ENCODE data around the gene COPG2.

DNA sequence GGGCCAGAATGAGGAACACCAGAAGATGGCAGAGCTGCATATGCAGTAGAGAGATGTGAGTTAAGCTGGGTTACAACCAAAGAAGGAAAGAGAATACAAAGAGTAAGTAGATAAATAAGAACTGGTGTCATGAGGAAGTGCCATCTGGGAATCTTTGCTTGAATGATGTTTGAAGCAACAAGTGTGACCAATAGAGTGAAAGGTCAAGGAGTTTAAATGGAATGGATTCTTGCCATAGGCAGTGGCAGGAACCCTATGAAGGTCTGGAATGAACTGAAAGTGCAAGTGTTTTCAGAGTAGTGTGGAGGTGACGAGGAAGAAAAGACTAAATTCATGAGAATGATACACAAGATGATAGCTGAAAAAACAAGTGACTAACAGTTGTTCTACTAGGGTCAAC is 155.1 kb downstream of the COPG2 start:
- TF ChIP-seq, protein P1, sequence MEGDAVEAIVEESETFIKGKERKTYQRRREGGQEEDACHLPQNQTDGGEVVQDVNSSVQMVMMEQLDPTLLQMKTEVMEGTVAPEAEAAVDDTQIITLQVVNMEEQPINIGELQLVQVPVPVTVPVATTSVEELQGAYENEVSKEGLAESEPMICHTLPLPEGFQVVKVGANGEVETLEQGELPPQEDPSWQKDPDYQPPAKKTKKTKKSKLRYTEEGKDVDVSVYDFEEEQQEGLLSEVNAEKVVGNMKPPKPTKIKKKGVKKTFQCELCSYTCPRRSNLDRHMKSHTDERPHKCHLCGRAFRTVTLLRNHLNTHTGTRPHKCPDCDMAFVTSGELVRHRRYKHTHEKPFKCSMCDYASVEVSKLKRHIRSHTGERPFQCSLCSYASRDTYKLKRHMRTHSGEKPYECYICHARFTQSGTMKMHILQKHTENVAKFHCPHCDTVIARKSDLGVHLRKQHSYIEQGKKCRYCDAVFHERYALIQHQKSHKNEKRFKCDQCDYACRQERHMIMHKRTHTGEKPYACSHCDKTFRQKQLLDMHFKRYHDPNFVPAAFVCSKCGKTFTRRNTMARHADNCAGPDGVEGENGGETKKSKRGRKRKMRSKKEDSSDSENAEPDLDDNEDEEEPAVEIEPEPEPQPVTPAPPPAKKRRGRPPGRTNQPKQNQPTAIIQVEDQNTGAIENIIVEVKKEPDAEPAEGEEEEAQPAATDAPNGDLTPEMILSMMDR (IDR thresholded peaks at IDR 0.05) = no peak
- no peak for TF ChIP-seq EZH2 (IDR thresholded peaks at IDR 0.05; ENCODE audit: borderline replicate concordance, insufficient read depth, low read depth, low read length, poor library complexity, severe bottlenecking)

Data from B cell (primary cell).